ENCODE results near the gene RHEB. TPM values are rescaled to one million over a fixed set of nuclear protein-coding genes. Genes with fewer than 3 reads are reported as not detected.

Gene RHEB
- total RNA-seq, 1 experiment from 2014 or later: 114 TPM

DNA sequence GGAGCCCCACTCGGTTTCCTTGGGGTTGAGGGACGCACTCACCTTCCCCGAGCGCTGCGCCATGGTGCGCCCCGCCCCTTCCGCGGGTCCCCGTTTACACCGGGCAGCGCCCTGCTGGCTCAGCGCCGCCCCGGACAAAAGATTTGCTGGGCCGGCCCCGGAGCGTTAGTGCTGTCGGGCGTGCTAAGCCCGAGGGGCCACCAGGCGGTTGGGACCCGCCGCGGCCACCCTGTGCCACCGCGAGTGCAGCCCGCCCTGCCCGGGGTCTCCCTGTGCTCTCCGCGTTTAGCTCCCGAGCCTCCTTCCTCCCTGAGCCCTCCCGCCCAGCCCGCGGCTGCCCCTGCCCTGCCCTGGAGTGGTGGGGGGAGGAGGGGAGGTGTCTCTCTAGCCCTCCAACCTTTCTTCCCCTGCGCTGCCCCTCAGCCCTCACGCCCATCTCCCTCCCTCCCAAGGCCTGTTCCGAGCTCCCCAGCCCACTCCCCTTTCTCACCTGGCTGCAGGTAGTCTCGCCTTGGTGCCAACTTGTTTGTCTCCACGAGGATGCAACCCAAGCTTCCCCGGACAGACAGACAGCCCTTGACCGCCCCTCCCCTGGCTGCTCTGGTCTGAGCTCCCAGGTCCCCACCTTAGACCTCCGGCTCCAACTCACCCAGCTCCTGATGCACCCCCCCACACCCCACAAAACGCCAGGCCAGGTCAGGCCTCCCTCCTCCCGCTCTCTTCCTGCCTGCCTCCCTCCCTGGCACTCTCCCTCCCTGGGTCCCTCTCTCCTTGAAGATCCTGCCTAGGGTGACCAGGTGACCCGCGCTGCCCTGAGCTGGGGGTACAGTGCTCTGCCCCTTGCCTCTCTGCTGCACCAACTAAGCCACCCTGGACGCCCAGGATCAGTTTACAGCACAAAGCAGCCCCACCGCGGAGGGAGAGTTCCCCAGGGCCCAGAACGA is 79.6 kb downstream of the RHEB start, which contains the start of gene CRYGN:
Gene CRYGN, minus strand, starts transcription at position 287 of the 944 bp plus-strand sequence. Its CDS starts 224 bp downstream, at position 63.
- Histone ChIP-seq H2BK120ac (ENCODE audit: low read depth, low read length, poor library complexity, severe bottlenecking) (no peak within 1 kb of the TSS), H2BK5ac (ENCODE audit: insufficient read length, low read length) (no peak within 1 kb of the TSS), H4K8ac (replicated peaks; ENCODE audit: insufficient read length, low read depth, low read length) (no peak within 1 kb of the TSS), H2BK12ac (ENCODE audit: insufficient read length, low read depth, low read length) (no peak within 1 kb of the TSS), H3K23me2 (ENCODE audit: insufficient read length, low read depth, low read length, poor library complexity, severe bottlenecking) (peaks cover 11% of the 10 kb centered on the region), H3K4me1 (ENCODE audit: insufficient read depth, low read length) (no peaks in the 10 kb centered on the region; the same call in 1 of the 2 replicates), H3K27ac (ENCODE audit: insufficient read length, low read depth, low read length) (no peak within 1 kb of the TSS), H3K9me3 (ENCODE audit: control insufficient read depth, low read depth, low read length) (no peaks in the 10 kb centered on the region), H3K79me2 (ENCODE audit: insufficient read depth, low read length) (no peaks in the 10 kb centered on the region), H3K9ac (ENCODE audit: extremely low read depth, insufficient read length, low read length) (no peak within 1 kb of the TSS), H4K91ac (ENCODE audit: insufficient read length, low read depth, low read length) (no peak within 1 kb of the TSS), H3K4me2 (ENCODE audit: insufficient read depth, insufficient read length, low read length) (peak within 1 kb of the TSS; percentile 57), H2BK15ac (ENCODE audit: low read depth, low read length) (no peak within 1 kb of the TSS), H2AFZ (ENCODE audit: low read length) (no peak within 1 kb of the TSS), H3K4ac (ENCODE audit: low read depth, low read length) (no peak within 1 kb of the TSS), H3K23ac (ENCODE audit: insufficient read length, low read depth, low read length) (no peak within 1 kb of the TSS), H3K79me1 (ENCODE audit: insufficient read depth, low read depth, low read length, poor library complexity, severe bottlenecking) (no peaks in the 10 kb centered on the region), H2BK20ac (ENCODE audit: low read depth, low read length, poor library complexity, severe bottlenecking) (no peak within 1 kb of the TSS), H3K56ac (ENCODE audit: insufficient read length, low read depth, low read length) (no peak within 1 kb of the TSS), H4K5ac (ENCODE audit: insufficient read length, low read depth, low read length) (no peak within 1 kb of the TSS), H3K14ac (ENCODE audit: insufficient read depth, low read length) (no peak within 1 kb of the TSS), H3K27me3 (ENCODE audit: insufficient read depth, low read length) (no peaks in the 10 kb centered on the region), H4K20me1 (ENCODE audit: control insufficient read depth, insufficient read depth, insufficient read length) (no peaks in the 10 kb centered on the region), H3K18ac (ENCODE audit: insufficient read length, low read depth, low read length) (peak within 1 kb of the TSS; percentile 52), H3T11ph (ENCODE audit: low read length) (no peak within 1 kb of the TSS), H2AK5ac (ENCODE audit: insufficient read length, low read length) (no peak within 1 kb of the TSS)
- Mint-ChIP-seq H3K4me3 (peak within 1 kb of the TSS; percentile 73 to 87), H3K4me1 (peaks cover 18 to 29% of the 10 kb centered on the region in 2 experiments), H3K36me3 (ENCODE audit: insufficient read depth in 1 of 3, low read depth in 3 of 3) (peaks cover 0 to 5% (median 0%) of the 10 kb centered on the region in 3 experiments; a peak in 2 of 7 replicates), H3K9me3 (peaks cover 0 to 3% of the 10 kb centered on the region in 2 experiments; a peak in 2 of 5 replicates), H3K27ac (peak within 1 kb of the TSS in 1 of 3 experiments; percentile 73; a peak in 2 of 7 replicates), H3K27me3 (ENCODE audit: low read depth) (peaks cover 3% of the 10 kb centered on the region)
- WGBS (ENCODE audit: extremely low coverage, insufficient read length, low lambda C conversion rate): no CpG with 5 or more reads among the region's 51 CpGs
- peak; percentile 78 for DNase-seq
- TF ChIP-seq, protein P1, sequence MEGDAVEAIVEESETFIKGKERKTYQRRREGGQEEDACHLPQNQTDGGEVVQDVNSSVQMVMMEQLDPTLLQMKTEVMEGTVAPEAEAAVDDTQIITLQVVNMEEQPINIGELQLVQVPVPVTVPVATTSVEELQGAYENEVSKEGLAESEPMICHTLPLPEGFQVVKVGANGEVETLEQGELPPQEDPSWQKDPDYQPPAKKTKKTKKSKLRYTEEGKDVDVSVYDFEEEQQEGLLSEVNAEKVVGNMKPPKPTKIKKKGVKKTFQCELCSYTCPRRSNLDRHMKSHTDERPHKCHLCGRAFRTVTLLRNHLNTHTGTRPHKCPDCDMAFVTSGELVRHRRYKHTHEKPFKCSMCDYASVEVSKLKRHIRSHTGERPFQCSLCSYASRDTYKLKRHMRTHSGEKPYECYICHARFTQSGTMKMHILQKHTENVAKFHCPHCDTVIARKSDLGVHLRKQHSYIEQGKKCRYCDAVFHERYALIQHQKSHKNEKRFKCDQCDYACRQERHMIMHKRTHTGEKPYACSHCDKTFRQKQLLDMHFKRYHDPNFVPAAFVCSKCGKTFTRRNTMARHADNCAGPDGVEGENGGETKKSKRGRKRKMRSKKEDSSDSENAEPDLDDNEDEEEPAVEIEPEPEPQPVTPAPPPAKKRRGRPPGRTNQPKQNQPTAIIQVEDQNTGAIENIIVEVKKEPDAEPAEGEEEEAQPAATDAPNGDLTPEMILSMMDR (conservative IDR thresholded peaks at IDR 0.05): no peak

Measured in H9 (cell line).